HEK293 (cell line): ENCODE results near the gene MSH6.

Experiments used
- CTCF ChIP-seq: fragments of 450-650 bp; formaldehyde crosslinking; IDR thresholded peaks from 2 replicates; pipeline ENCODE4 v1.5.1; 2016; ENCODE audit warnings: missing biosample characterization, missing genetic modification characterization
- ZNF133 ChIP-seq: fragments of 450-650 bp; formaldehyde crosslinking; IDR thresholded peaks from 2 replicates; pipeline ENCODE4 v1.5.1; 2016; ENCODE audit warnings: missing biosample characterization, missing genetic modification characterization
- ZNF18 ChIP-seq: fragments of 450-650 bp; formaldehyde crosslinking; IDR thresholded peaks from 2 replicates; pipeline ENCODE4 v1.5.1; 2016; ENCODE audit warnings: missing biosample characterization, missing genetic modification characterization
- ZSCAN16 ChIP-seq: fragments of 450-650 bp; formaldehyde crosslinking; IDR thresholded peaks from 2 replicates; pipeline ENCODE4 v1.5.1; 2016; ENCODE audit warnings: missing biosample characterization, missing genetic modification characterization

- no peak for TF ChIP-seq ZNF133 (tag by site-specific recombination)
- TF ChIP-seq ZSCAN16 (tag by site-specific recombination) = no peak
- no peak for TF ChIP-seq CTCF (tag by site-specific recombination)
- no peak for TF ChIP-seq ZNF18 (tag by site-specific recombination)
Measured at GRCh38 chr2:47838249-47838648, 55.3 kb downstream of the MSH6 start.
